HEK293 (cell line): Measurements from ENCODE around the gene CFAP97.

Experiments used
- BCL11A ChIP-seq: fragments of 450-650 bp; formaldehyde crosslinking; IDR thresholded peaks from 2 replicates; pipeline ENCODE4 v1.5.1; 2016; ENCODE audit warnings: low read depth, missing biosample characterization, missing genetic modification characterization
- GFI1B ChIP-seq: fragments of 450-650 bp; formaldehyde crosslinking; IDR thresholded peaks from 2 replicates; pipeline ENCODE4 v1.5.1; 2016; ENCODE audit warnings: missing biosample characterization, missing genetic modification characterization
- GLIS1 ChIP-seq: fragments of 450-650 bp; formaldehyde crosslinking; IDR thresholded peaks from 2 replicates; pipeline ENCODE4 v1.5.1; 2016; ENCODE audit warnings: missing biosample characterization, missing genetic modification characterization
- GLIS2 ChIP-seq: fragments of 450-650 bp; formaldehyde crosslinking; IDR thresholded peaks from 2 replicates; pipeline ENCODE4 v1.5.1; 2016; ENCODE audit warnings: missing biosample characterization, missing genetic modification characterization
- KLF8 ChIP-seq: fragments of 450-650 bp; formaldehyde crosslinking; IDR thresholded peaks from 2 replicates; pipeline ENCODE4 v1.5.1; 2016; ENCODE audit warnings: missing biosample characterization, missing genetic modification characterization
- RBAK ChIP-seq: fragments of 450-650 bp; formaldehyde crosslinking; IDR thresholded peaks from 2 replicates; pipeline ENCODE4 v1.5.1; 2016; ENCODE audit warnings: missing biosample characterization, missing genetic modification characterization
- ZBTB21 ChIP-seq: fragments of 450-650 bp; formaldehyde crosslinking; IDR thresholded peaks from 2 replicates; pipeline ENCODE4 v1.5.1; 2017; ENCODE audit warnings: missing biosample characterization, missing genetic modification characterization
- ZBTB7A ChIP-seq: fragments of 450-650 bp; formaldehyde crosslinking; IDR thresholded peaks from 2 replicates; pipeline ENCODE4 v1.5.1; 2016; ENCODE audit warnings: low read depth, missing biosample characterization, missing genetic modification characterization
- ZNF140 ChIP-seq: fragments of 450-650 bp; formaldehyde crosslinking; IDR thresholded peaks from 2 replicates; pipeline ENCODE4 v1.5.1; 2016; ENCODE audit warnings: missing biosample characterization, missing genetic modification characterization
- ZNF175 ChIP-seq: fragments of 450-650 bp; formaldehyde crosslinking; IDR thresholded peaks from 2 replicates; pipeline ENCODE4 v1.5.1; 2016; ENCODE audit warnings: missing biosample characterization, missing genetic modification characterization
- ZNF221 ChIP-seq: fragments of 450-650 bp; formaldehyde crosslinking; IDR thresholded peaks from 2 replicates; pipeline ENCODE4 v1.5.1; 2017; ENCODE audit warnings: missing biosample characterization, missing genetic modification characterization, borderline replicate concordance
- ZNF24 ChIP-seq: fragments of 450-650 bp; formaldehyde crosslinking; IDR thresholded peaks from 2 replicates; pipeline ENCODE4 v1.5.1; 2016; ENCODE audit warnings: missing biosample characterization, missing genetic modification characterization
- ZNF37A ChIP-seq: fragments of 450-650 bp; IDR thresholded peaks from 2 replicates; pipeline ENCODE4 v1.5.1; 2018; ENCODE audit warnings: missing biosample characterization, missing genetic modification characterization
- ZNF501 ChIP-seq: fragments of 450-650 bp; formaldehyde crosslinking; IDR thresholded peaks from 2 replicates; pipeline ENCODE4 v1.5.1; 2016; ENCODE audit warnings: missing biosample characterization, missing genetic modification characterization
- ZNF521 ChIP-seq: fragments of 450-650 bp; formaldehyde crosslinking; IDR thresholded peaks from 2 replicates; pipeline ENCODE4 v1.5.1; 2017; ENCODE audit warnings: missing biosample characterization, mild to moderate bottlenecking, missing genetic modification characterization
- ZNF623 ChIP-seq: fragments of 450-650 bp; formaldehyde crosslinking; IDR thresholded peaks from 2 replicates; pipeline ENCODE4 v1.5.1; 2016; ENCODE audit warnings: missing biosample characterization, missing genetic modification characterization
- ZNF768 ChIP-seq: fragments of 450-650 bp; formaldehyde crosslinking; IDR thresholded peaks from 2 replicates; pipeline ENCODE4 v1.5.1; 2018; ENCODE audit warnings: missing biosample characterization, mild to moderate bottlenecking, missing genetic modification characterization
- ZSCAN30 ChIP-seq: fragments of 450-650 bp; IDR thresholded peaks from 2 replicates; pipeline ENCODE4 v1.5.1; 2018; ENCODE audit warnings: missing biosample characterization, mild to moderate bottlenecking, missing genetic modification characterization, moderate library complexity
- TF ChIP-seq, protein P1 (sequence below): fragments of 450-650 bp; formaldehyde crosslinking; IDR thresholded peaks from 2 replicates; pipeline ENCODE4 v1.5.1; 2017; ENCODE audit warnings: missing biosample characterization, missing genetic modification characterization
- TF ChIP-seq, protein P2 (sequence below): fragments of 450-650 bp; formaldehyde crosslinking; IDR thresholded peaks from 2 replicates; pipeline ENCODE4; 2016; ENCODE audit warnings: missing biosample characterization, missing genetic modification characterization
- TF ChIP-seq, protein P3 (sequence below): fragments of 450-650 bp; formaldehyde crosslinking; IDR thresholded peaks from 2 replicates; pipeline ENCODE4 v1.5.1; 2016; ENCODE audit warnings: missing biosample characterization, missing genetic modification characterization, low read depth
- TF ChIP-seq, protein P4 (sequence below): fragments of 450-650 bp; formaldehyde crosslinking; IDR thresholded peaks from 2 replicates; pipeline ENCODE4 v1.5.1; 2016; ENCODE audit warnings: missing biosample characterization, missing genetic modification characterization
- TF ChIP-seq, protein P5 (sequence below): fragments of 450-650 bp; formaldehyde crosslinking; IDR thresholded peaks from 2 replicates; pipeline ENCODE4 v1.5.1; 2016; ENCODE audit warnings: missing biosample characterization, missing genetic modification characterization, borderline replicate concordance
- TF ChIP-seq, protein P6 (sequence below): fragments of 450-650 bp; formaldehyde crosslinking; IDR thresholded peaks from 2 replicates; pipeline ENCODE4 v1.5.1; 2017; ENCODE audit warnings: missing biosample characterization, missing genetic modification characterization

CFAP97 gene

DNA sequence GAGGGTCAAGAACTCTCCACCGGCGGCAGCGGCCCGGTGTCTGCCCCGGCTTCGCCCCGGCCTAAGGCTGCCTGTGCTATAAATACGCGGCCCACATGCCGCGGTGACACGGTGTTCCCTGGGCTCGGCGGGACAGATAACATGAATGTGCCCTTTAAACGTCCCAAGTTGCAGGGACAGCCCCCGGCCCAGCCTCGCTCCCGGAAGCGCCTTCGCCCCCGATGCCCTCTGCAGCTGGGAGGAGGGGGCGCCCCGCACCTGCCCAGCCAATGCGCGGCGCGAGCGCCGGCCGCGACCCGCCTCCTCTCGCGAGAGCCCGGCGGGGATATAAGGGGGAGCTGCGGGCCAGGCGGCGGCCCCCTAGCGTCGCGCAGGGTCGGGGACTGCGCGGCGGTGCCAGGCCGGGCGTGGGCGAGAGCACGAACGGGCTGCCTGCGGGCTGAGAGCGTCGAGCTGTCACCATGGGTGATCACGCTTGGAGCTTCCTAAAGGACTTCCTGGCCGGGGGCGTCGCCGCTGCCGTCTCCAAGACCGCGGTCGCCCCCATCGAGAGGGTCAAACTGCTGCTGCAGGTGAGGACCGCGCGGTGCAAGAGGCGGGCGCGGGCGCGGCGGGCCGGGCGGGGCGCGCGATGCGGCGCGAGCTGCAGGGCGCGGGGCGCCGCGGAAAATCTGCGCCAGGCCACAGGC is 60.7 kb downstream of the CFAP97 start, which contains the start of gene SLC25A4 (continued):
- TF ChIP-seq, protein P1, sequence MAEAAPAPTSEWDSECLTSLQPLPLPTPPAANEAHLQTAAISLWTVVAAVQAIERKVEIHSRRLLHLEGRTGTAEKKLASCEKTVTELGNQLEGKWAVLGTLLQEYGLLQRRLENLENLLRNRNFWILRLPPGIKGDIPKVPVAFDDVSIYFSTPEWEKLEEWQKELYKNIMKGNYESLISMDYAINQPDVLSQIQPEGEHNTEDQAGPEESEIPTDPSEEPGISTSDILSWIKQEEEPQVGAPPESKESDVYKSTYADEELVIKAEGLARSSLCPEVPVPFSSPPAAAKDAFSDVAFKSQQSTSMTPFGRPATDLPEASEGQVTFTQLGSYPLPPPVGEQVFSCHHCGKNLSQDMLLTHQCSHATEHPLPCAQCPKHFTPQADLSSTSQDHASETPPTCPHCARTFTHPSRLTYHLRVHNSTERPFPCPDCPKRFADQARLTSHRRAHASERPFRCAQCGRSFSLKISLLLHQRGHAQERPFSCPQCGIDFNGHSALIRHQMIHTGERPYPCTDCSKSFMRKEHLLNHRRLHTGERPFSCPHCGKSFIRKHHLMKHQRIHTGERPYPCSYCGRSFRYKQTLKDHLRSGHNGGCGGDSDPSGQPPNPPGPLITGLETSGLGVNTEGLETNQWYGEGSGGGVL (tag by site-specific recombination): no peak
- TF ChIP-seq ZBTB21 (tag by site-specific recombination) (no peak), ZNF623 (tag by site-specific recombination) (no peak), GFI1B (tag by site-specific recombination) (no peak), BCL11A (tag by site-specific recombination) (no peak), ZSCAN30 (tag by site-specific recombination) (peak; percentile 57; the same call in 1 of the 2 replicates), ZNF37A (tag by site-specific recombination) (no peak), GLIS1 (tag by site-specific recombination) (peak; percentile 58), KLF8 (0 out of 2 replicates have a peak, but pooled peaks have one; percentile 14), ZNF768 (tag by site-specific recombination) (no peak), ZNF501 (tag by site-specific recombination) (0 out of 2 replicates have a peak, but pooled peaks have one; percentile 68), ZNF24 (tag by site-specific recombination) (no peak), ZNF221 (no peak), GLIS2 (peak; percentile 54; the same call in 1 of the 2 replicates), RBAK (tag by site-specific recombination) (no peak), ZNF175 (tag by site-specific recombination) (no peak), ZNF521 (tag by site-specific recombination) (no peak), ZBTB7A (no peak), ZNF140 (tag by site-specific recombination) (no peak)
- TF ChIP-seq, protein P2, sequence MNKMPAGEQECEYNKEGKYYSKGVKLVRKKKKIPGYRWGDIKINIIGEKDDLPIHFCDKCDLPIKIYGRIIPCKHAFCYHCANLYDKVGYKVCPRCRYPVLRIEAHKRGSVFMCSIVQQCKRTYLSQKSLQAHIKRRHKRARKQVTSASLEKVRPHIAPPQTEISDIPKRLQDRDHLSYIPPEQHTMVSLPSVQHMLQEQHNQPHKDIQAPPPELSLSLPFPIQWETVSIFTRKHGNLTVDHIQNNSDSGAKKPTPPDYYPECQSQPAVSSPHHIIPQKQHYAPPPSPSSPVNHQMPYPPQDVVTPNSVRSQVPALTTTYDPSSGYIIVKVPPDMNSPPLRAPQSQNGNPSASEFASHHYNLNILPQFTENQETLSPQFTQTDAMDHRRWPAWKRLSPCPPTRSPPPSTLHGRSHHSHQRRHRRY (tag by site-specific recombination): no peak
- TF ChIP-seq, protein P3, sequence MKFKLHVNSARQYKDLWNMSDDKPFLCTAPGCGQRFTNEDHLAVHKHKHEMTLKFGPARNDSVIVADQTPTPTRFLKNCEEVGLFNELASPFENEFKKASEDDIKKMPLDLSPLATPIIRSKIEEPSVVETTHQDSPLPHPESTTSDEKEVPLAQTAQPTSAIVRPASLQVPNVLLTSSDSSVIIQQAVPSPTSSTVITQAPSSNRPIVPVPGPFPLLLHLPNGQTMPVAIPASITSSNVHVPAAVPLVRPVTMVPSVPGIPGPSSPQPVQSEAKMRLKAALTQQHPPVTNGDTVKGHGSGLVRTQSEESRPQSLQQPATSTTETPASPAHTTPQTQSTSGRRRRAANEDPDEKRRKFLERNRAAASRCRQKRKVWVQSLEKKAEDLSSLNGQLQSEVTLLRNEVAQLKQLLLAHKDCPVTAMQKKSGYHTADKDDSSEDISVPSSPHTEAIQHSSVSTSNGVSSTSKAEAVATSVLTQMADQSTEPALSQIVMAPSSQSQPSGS: no peak
- TF ChIP-seq, protein P4, sequence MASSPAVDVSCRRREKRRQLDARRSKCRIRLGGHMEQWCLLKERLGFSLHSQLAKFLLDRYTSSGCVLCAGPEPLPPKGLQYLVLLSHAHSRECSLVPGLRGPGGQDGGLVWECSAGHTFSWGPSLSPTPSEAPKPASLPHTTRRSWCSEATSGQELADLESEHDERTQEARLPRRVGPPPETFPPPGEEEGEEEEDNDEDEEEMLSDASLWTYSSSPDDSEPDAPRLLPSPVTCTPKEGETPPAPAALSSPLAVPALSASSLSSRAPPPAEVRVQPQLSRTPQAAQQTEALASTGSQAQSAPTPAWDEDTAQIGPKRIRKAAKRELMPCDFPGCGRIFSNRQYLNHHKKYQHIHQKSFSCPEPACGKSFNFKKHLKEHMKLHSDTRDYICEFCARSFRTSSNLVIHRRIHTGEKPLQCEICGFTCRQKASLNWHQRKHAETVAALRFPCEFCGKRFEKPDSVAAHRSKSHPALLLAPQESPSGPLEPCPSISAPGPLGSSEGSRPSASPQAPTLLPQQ: 0 out of 2 replicates have a peak, but pooled peaks have one; percentile 58
- TF ChIP-seq, protein P5, sequence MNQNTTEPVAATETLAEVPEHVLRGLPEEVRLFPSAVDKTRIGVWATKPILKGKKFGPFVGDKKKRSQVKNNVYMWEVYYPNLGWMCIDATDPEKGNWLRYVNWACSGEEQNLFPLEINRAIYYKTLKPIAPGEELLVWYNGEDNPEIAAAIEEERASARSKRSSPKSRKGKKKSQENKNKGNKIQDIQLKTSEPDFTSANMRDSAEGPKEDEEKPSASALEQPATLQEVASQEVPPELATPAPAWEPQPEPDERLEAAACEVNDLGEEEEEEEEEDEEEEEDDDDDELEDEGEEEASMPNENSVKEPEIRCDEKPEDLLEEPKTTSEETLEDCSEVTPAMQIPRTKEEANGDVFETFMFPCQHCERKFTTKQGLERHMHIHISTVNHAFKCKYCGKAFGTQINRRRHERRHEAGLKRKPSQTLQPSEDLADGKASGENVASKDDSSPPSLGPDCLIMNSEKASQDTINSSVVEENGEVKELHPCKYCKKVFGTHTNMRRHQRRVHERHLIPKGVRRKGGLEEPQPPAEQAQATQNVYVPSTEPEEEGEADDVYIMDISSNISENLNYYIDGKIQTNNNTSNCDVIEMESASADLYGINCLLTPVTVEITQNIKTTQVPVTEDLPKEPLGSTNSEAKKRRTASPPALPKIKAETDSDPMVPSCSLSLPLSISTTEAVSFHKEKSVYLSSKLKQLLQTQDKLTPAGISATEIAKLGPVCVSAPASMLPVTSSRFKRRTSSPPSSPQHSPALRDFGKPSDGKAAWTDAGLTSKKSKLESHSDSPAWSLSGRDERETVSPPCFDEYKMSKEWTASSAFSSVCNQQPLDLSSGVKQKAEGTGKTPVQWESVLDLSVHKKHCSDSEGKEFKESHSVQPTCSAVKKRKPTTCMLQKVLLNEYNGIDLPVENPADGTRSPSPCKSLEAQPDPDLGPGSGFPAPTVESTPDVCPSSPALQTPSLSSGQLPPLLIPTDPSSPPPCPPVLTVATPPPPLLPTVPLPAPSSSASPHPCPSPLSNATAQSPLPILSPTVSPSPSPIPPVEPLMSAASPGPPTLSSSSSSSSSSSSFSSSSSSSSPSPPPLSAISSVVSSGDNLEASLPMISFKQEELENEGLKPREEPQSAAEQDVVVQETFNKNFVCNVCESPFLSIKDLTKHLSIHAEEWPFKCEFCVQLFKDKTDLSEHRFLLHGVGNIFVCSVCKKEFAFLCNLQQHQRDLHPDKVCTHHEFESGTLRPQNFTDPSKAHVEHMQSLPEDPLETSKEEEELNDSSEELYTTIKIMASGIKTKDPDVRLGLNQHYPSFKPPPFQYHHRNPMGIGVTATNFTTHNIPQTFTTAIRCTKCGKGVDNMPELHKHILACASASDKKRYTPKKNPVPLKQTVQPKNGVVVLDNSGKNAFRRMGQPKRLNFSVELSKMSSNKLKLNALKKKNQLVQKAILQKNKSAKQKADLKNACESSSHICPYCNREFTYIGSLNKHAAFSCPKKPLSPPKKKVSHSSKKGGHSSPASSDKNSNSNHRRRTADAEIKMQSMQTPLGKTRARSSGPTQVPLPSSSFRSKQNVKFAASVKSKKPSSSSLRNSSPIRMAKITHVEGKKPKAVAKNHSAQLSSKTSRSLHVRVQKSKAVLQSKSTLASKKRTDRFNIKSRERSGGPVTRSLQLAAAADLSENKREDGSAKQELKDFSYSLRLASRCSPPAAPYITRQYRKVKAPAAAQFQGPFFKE (tag by site-specific recombination): no peak
- TF ChIP-seq, protein P6, sequence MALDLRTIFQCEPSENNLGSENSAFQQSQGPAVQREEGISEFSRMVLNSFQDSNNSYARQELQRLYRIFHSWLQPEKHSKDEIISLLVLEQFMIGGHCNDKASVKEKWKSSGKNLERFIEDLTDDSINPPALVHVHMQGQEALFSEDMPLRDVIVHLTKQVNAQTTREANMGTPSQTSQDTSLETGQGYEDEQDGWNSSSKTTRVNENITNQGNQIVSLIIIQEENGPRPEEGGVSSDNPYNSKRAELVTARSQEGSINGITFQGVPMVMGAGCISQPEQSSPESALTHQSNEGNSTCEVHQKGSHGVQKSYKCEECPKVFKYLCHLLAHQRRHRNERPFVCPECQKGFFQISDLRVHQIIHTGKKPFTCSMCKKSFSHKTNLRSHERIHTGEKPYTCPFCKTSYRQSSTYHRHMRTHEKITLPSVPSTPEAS (tag by site-specific recombination): no peak
